GM12892 (cell line): ENCODE measurements around the gene NRP1.

Experiments
- DNase-seq: peaks from one replicate; pipeline ENCODE4 v3.0.0; 2011; ENCODE audit not compliant: insufficient read length
- FAIRE-seq: peaks from 2 replicates; lab custom pipeline; 2011; peaks lifted over from hg19 to GRCh38; lab: Jason Lieb, UNC
- POLR2A ChIP-seq: IDR thresholded peaks from 2 replicates; pipeline ENCODE4 v1.6.1; 2011; ENCODE audit warnings: low read depth, low read length, control low read depth
- POLR2AphosphoS5 ChIP-seq: IDR thresholded peaks from 2 replicates; pipeline ENCODE4 v1.6.1; 2011; ENCODE audit warnings: low read depth, low read length, control low read depth
- TAF1 ChIP-seq: IDR thresholded peaks from 2 replicates; pipeline ENCODE4 v1.6.1; 2011; ENCODE audit warnings: low read depth, mild to moderate bottlenecking, control low read depth, low read length, borderline replicate concordance

The NRP1 gene

DNA sequence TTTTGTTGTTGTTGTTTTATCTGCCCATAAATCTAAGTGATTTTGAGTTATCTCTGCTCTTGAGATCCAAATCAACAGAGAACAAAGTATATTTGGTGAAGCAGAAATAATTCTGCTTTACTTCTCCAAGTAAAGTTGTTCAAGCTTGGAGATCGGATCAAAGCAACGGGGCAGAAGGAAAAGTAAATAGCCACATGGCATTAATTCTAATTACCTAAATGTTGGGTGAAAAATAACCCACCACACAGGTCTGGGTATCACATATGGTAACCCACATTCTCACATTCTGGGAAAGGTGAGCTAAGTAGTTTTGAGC is 3.1 kb downstream of the NRP1 start:
- no peak for FAIRE-seq
- TF ChIP-seq POLR2A, result no peak
- no peak for TF ChIP-seq POLR2AphosphoS5
- no peak for TF ChIP-seq TAF1

DNA sequence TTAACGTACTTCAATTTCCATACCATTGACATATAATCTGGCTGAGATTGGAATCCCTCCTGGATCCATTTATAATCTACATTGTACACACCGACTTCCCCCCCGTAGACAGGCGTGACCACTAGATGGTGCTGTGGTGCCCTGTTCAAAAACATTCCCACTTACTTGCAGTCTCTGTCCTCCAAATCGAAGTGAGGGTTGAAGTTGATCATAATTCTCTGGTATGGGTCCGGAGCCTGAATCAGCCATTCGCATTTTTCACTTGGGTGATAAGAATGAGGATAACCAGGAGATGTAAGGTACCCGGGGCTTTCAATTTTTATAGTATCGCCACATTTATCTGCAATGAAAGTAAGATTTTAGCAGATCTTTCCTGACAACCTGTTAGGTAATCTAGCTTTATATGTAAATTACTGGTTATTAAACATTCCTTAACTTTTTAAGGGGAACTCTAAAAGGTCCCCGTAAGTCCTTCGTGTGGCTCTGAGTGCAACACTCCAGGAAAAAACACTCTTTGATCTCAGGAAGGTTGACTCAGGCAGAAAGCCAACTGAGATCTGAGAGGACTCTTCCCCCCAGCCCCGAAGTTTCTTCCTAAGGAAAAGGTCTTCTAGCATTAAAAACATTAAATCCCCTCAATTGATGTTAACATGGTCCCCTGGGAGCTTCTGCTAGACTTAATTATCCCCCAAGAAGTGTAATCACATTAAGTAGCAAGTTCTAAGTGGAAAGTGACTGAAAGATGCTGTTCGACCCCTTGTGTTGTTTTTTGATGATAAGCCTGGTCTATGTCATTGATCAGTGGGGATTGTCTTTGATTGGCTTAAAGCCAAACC is 3.7 kb downstream of the NRP1 start:
- peak; percentile 29 for DNase-seq
- no peak for TF ChIP-seq TAF1
- TF ChIP-seq POLR2AphosphoS5, result no peak
- TF ChIP-seq POLR2A, result no peak
- FAIRE-seq, result peak; percentile 91

More for the DNA sequence above, 3.1 kb downstream of the NRP1 start:
- DNase-seq, result no peak

DNA sequence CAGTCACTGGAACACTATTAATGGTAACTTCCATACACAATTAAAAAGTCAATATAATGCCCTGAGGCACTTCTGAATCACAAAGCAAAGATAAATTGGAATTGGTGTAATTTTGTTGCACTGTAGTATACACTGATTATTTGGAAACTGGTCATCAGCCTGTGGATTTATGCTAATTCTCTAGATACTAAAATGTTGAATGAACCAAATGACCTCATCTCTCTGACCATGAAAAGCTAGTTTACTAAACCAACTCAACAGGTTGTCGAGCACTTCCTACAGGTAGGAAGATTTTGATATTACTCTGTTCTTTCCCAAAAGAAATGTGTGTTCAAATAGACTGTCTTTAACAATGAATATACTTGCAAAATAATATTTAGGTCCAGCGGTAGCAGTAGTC is 5.3 kb downstream of the NRP1 start:
- no peak for DNase-seq
- TF ChIP-seq TAF1 (no peak), POLR2A (no peak), POLR2AphosphoS5 (no peak)
- no peak for FAIRE-seq

DNA sequence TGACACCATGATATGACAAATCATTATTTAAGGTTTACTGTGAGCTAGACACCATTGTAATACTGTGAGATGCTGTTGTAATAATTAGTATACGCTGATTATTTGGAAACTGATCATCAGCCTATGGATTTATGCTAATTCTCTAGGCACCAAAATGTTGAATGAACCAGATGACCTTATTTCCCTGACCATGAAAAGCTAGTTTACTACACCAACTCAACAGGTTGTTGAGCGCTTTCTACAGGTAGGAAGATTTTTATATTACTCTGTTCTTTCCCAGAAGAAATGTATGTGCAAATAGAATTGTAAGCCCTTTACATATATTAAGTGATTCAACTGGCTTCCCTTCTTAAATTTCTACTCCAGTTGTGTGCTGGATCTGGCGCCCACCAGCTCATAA is 6.2 kb downstream of the NRP1 start:
- DNase-seq (no peak), FAIRE-seq (no peak)
- TF ChIP-seq TAF1 (no peak), POLR2A (no peak), POLR2AphosphoS5 (no peak)

DNA sequence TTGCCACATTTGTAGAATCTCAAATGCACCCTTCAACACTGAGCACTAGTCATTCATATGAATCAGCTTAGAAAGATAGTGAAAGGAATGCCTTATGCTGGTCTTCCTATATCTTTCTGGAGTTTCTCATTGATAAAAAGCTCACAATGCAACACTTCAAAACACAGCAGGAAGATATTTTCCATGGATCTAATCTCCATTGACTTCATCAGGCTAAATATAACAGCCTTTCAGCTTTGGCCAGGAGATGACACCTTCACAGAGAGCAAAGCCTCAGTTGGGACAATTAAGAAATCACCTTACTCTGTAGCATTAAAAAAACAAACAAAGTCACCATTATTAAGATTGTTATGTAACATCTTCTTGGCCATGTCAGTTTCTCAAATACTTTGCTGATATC is 6.7 kb downstream of the NRP1 start:
- TF ChIP-seq TAF1, result no peak
- no peak for TF ChIP-seq POLR2A
- TF ChIP-seq POLR2AphosphoS5, result no peak
- FAIRE-seq (no peak), DNase-seq (no peak)

DNA sequence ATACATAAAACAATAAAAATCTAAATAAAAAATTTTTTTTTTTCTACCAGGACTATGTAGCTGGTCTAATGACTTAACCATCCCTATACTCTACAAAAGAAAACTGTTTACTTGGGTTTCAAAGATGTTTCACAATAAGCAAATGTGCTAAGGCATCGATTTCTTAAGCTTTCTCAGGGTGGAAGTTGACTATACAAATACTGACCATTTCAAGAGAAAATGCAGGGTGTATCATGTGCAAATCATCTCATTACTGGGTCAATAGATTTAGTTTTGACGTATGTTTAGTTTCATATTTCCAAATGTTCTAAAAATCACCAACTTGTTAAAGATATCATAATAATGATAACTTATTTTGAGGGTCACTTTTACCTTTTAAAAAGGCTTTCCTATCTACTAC is 7.5 kb downstream of the NRP1 start:
- DNase-seq, result no peak
- TF ChIP-seq POLR2A (no peak), TAF1 (no peak), POLR2AphosphoS5 (no peak)
- no peak for FAIRE-seq

DNA sequence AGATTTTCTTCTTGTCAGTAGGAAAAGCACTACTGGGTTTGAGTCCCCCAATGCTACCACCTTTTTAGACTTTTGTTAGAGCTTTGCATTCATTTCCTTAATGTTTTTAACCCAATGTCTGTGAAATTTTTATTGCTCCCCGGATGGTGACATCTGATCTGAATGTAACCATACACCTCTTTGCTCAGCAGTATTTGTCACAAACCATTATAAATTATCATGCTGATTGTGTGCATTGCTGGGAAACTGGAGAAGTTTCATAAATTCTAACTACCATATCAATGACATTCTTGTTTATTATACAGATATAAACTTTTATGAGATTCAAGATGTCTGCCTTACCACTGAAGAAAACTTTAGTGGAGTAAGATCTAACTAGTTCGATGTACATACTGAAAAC is 8.5 kb downstream of the NRP1 start:
- DNase-seq (no peak), FAIRE-seq (no peak)
- TF ChIP-seq POLR2A (no peak), TAF1 (no peak), POLR2AphosphoS5 (no peak)

DNA sequence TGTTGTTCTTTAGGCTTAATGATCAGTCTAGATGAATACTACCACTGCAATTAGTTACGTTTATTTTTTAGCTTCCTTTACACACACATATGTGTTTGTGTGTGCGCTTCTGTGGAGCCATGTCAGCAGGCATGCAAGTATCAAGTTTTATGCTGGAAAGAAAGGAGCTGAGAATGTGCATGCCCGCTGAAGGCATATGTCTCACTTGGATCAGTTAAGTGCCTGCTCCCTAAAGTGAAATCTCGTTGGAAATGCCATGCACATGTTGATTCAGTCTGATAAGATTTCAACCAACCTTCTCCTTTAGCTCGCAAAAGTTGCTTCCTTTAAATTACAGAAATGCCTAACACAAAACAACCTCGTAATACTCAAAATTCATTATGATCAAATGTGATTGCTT is 10.7 kb downstream of the NRP1 start:
- TF ChIP-seq TAF1 (no peak), POLR2A (no peak), POLR2AphosphoS5 (no peak)
- no peak for FAIRE-seq
- DNase-seq, result no peak

DNA sequence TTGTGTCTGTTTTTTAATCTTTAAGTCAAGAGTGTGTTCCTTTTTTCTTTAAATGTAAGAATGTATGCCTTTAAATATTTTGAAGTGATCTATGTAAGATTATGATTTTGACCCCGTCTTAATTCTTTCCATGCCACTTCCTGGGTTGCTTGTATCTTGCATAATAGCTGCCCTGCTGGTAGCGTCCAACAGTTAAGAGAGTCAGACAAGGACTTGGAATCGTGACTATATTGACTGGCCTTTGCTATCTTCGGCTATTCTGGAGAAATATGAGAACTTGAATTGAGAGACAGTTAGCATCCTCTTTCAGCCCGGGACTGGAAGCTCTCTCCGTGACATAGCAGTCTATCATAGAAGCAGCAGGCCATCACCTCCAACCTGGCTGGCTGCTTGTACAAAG is 13.0 kb downstream of the NRP1 start:
- TF ChIP-seq TAF1 (no peak), POLR2AphosphoS5 (no peak), POLR2A (no peak)

DNA sequence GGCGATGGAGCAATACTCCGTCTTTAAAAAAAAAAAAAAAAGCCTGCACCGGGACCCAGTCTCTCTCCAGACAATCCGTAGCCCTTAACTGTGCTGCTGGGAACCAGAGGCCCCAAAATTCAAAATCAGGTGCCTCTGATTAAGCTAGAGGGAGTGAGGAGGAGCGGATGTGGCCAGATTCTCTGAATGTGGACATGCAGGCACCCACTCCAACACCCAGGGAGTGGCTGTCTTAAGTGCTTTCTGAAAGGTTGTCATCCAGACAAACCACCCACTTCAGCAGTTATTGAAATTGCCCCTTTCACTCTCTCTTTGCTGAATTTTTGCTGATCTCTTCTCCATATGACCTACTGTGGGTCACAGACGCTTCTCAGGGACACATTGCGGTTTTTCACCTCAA is 14.2 kb downstream of the NRP1 start:
- TF ChIP-seq POLR2AphosphoS5 (no peak), POLR2A (no peak), TAF1 (no peak)
- no peak for FAIRE-seq
- no peak for DNase-seq

More for the DNA sequence above, 13.0 kb downstream of the NRP1 start:
- FAIRE-seq (no peak), DNase-seq (no peak)

DNA sequence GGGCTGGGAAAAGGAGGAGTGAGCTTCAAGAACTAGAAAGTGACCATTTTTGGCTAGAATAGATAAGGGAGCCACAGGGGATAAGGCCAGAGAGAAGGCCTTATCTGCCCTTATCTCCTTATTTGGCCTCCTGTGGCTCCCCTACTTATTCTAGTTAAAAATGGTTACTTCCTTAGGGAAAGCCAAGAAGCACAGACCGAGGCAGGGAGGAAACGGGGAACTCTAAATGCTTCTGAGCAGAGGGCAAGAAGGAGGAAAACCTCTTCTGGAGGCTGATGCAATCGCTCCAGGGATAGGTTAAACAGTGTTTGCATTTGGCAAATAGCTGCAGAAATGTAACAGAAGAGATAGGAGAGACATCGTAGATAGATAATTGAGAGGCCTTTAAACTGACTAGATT is 18.6 kb downstream of the NRP1 start:
- TF ChIP-seq POLR2A (no peak), POLR2AphosphoS5 (no peak), TAF1 (no peak)
- FAIRE-seq (no peak), DNase-seq (no peak)

DNA sequence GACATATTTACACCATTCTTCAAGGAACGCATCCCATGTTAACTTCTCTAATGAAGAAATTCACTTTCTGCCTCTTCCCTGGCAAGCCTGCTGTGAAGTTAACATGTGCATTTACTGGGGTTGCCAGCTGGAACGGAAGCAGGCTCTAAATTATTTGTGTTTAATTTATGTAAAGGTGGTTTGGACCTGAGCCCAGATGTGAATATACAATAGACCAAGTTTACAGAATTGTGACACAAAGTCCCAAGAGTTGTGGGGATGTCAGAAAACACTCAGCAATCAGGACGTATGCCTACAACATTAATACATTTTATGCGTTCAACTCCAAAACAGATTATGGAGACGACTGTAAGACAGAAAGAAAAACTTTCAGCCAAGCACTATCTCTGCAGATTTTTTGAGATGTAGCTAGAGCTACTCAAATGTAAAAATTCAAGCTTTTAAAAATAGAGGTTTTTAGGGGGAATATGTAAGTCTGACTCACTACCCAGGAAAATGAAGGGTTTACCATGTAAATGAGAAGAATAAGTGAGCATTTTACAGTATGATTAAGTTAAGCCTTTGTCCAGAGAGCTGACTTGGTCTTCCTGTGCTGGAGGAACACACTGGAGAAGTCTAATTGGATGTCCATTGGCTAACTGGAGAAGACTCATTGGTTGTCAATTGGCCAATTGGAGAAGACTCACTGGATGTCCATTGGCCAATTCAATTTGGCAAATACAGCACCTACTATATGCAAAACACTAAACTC is 19.5 kb downstream of the NRP1 start:
- no peak for FAIRE-seq
- DNase-seq, result no peak
- no peak for TF ChIP-seq POLR2AphosphoS5
- no peak for TF ChIP-seq TAF1
- no peak for TF ChIP-seq POLR2A

DNA sequence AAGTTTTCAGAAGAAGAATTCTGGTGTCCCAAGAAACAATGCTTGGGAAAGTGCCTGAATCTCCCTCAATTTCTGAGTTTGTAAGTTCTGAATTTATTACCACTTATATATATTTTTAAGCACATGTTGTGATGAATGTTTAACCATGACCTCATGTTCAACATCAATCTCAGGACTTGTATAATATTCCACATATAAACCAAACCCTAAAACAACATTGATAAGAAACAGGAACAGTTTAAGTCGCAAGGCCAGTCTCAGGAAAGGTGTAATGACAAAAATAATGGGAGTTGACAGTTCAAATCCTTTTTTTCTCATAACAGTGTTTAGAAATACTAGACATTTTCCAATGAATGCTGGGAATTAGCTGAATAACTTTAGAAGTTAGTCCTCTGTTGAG is 22.8 kb downstream of the NRP1 start:
- TF ChIP-seq POLR2AphosphoS5 (no peak), TAF1 (no peak), POLR2A (no peak)
- DNase-seq, result no peak
- FAIRE-seq, result no peak
